Smooth muscle cell (in vitro differentiated cells): ENCODE measurements around the gene FTSJ3. TPM values are rescaled to one million over a fixed set of nuclear protein-coding genes. Genes with fewer than 3 reads are reported as not detected.

ENCODE experiments used
- DNase-seq: peaks from one replicate; lab custom pipeline; 2025; ENCODE audit not compliant: unreplicated experiment; lab: John Stamatoyannopoulos, UW
- H2AFZ ChIP-seq: fragments of 200-600 bp; sonication (generic); 2 replicates; pipeline ENCODE4 v1.6.0; 2016; ENCODE audit warnings: antibody characterized with exemption, low read depth, mild to moderate bottlenecking
- H3F3A ChIP-seq: fragments of 200-600 bp; sonication (generic); 2 replicates; pipeline ENCODE4 v1.6.0; 2017; ENCODE audit warnings: antibody characterized with exemption, low read depth
- H3K27ac ChIP-seq: fragments of 200-600 bp; sonication (generic); 2 replicates; pipeline ENCODE4 v1.5.1; 2016; ENCODE audit warnings: low read depth, mild to moderate bottlenecking
- H3K27me3 ChIP-seq: fragments of 200-600 bp; sonication (generic); 2 replicates; pipeline ENCODE4 v1.6.1; 2016; ENCODE audit warnings: low read depth, mild to moderate bottlenecking
- H3K36me3 ChIP-seq: fragments of 200-600 bp; sonication (generic); 2 replicates; pipeline ENCODE4 v1.5.1; 2016; ENCODE audit warnings: low read depth
- H3K4me1 ChIP-seq: fragments of 200-600 bp; sonication (generic); 2 replicates; pipeline ENCODE4 v1.5.1; 2016; ENCODE audit warnings: low read depth
- H3K4me2 ChIP-seq: fragments of 200-600 bp; sonication (generic); 2 replicates; pipeline ENCODE4 v1.6.0; 2016; ENCODE audit warnings: mild to moderate bottlenecking
- H3K4me3 ChIP-seq: fragments of 200-600 bp; sonication (generic); 2 replicates; pipeline ENCODE4 v1.5.1; 2016; ENCODE audit warnings: mild to moderate bottlenecking
- H3K79me2 ChIP-seq: fragments of 200-600 bp; sonication (generic); 2 replicates; pipeline ENCODE4 v1.6.0; 2016; ENCODE audit warnings: low read depth, mild to moderate bottlenecking
- H3K9ac ChIP-seq: fragments of 200-600 bp; sonication (generic); 2 replicates; pipeline ENCODE4 v1.6.0; 2016; ENCODE audit warnings: low read depth
- H3K9me3 ChIP-seq: fragments of 200-600 bp; sonication (generic); replicated peaks from 2 replicates; pipeline ENCODE4 v1.5.1; 2016; ENCODE audit warnings: low read depth
- H4K20me1 ChIP-seq: fragments of 200-600 bp; sonication (generic); 2 replicates; pipeline ENCODE4 v1.6.0; 2016; ENCODE audit warnings: low read depth
- CTCF ChIP-seq: fragments of 200-600 bp; sonication (generic); IDR thresholded peaks from 2 replicates; pipeline ENCODE4 v1.5.1; 2017; ENCODE audit warnings: borderline replicate concordance, mild to moderate bottlenecking, antibody characterized with exemption; ENCODE audit not compliant: insufficient read depth, poor library complexity, severe bottlenecking
- WGBS: methylation state at CpG from one replicate; pipeline ENCODE4 v1.1.7; 2016; ENCODE audit warnings: low lambda C conversion rate; 5-methylcytosine and 5-hydroxymethylcytosine counted together
- polyA plus RNA-seq: library from polyadenylated mRNA; unstranded; fragments of >200 nt; fragmentation: Nextera tagmentation; extraction: Ambion mirVana; gene quantifications from 2 replicates; pipeline ENCODE4 v1.2.1, GENCODE V29; 2016
- total RNA-seq: library from RNA; depleted of rRNA; stranded (reverse); fragments of >200 nt; gene quantifications from 2 replicates; pipeline ENCODE4 v1.2.3, GENCODE V29; 2014

The FTSJ3 gene
- total and polyA plus RNA-seq, 2 experiments from 2014 or later: 21.9 to 46.8 TPM

GRCh38 chr17:63821804-63822203 lies 5.7 kb downstream of the FTSJ3 start:
- Histone ChIP-seq H3K9ac (no peak overlapping the region), H3K9me3 (no peaks in the 10 kb centered on the region), H3K4me3 (no peak overlapping the region), H3K27me3 (no peaks in the 10 kb centered on the region), H3K4me2 (no peak overlapping the region), H3K36me3 (peaks cover 16% of the 10 kb centered on the region), H3K27ac (no peak overlapping the region), H2AFZ (no peak overlapping the region), H3F3A (peaks cover 20% of the 10 kb centered on the region), H3K4me1 (peaks cover 6% of the 10 kb centered on the region), H4K20me1 (peaks cover 24% of the 10 kb centered on the region), H3K79me2 (peaks cover 15% of the 10 kb centered on the region)
- no peak for TF ChIP-seq CTCF
- no peak for DNase-seq
- WGBS: 95% methylated on average over 6 of the region's 6 CpGs

GRCh38 chr17:63820963-63821561 lies 6.4 kb downstream of the FTSJ3 start:
- Histone ChIP-seq H2AFZ (no peak overlapping the region), H3F3A (peaks cover 22% of the 10 kb centered on the region), H3K27me3 (no peaks in the 10 kb centered on the region), H3K9ac (no peak overlapping the region), H3K9me3 (no peaks in the 10 kb centered on the region), H3K4me3 (no peak overlapping the region), H3K36me3 (peaks cover 17% of the 10 kb centered on the region), H3K4me2 (no peak overlapping the region), H3K4me1 (peaks cover 3% of the 10 kb centered on the region), H4K20me1 (peaks cover 24% of the 10 kb centered on the region), H3K27ac (no peak overlapping the region), H3K79me2 (peaks cover 9% of the 10 kb centered on the region)
- no peak for TF ChIP-seq CTCF
- whole genome bisulfite sequencing: 92% methylated on average over 10 of the region's 10 CpGs
- no peak for DNase-seq

- Histone ChIP-seq H3K27me3 (no peaks in the 10 kb centered on the region), H3F3A (peaks cover 31% of the 10 kb centered on the region), H3K4me1 (no peaks in the 10 kb centered on the region), H3K4me3 (no peak overlapping the region), H3K9me3 (no peaks in the 10 kb centered on the region), H2AFZ (no peak overlapping the region), H4K20me1 (peaks cover 24% of the 10 kb centered on the region), H3K79me2 (peaks cover 2% of the 10 kb centered on the region), H3K27ac (no peak overlapping the region), H3K9ac (no peak overlapping the region), H3K4me2 (no peak overlapping the region), H3K36me3 (peaks cover 29% of the 10 kb centered on the region)
- DNase-seq: no peak
- TF ChIP-seq CTCF: no peak
- 94% methylated on average over 21 of the region's 21 CpGs for WGBS
Measured at GRCh38 chr17:63819585-63820537, 7.6 kb downstream of the FTSJ3 start.
